ENCODE measurements around the gene ATP2C2. TPM values are rescaled to one million over a fixed set of nuclear protein-coding genes. Genes with fewer than 3 reads are reported as not detected.

Gene ATP2C2
- total and polyA plus RNA-seq, 7 experiments from 2014 or later = 0.20 TPM; not detected in 6

DNA sequence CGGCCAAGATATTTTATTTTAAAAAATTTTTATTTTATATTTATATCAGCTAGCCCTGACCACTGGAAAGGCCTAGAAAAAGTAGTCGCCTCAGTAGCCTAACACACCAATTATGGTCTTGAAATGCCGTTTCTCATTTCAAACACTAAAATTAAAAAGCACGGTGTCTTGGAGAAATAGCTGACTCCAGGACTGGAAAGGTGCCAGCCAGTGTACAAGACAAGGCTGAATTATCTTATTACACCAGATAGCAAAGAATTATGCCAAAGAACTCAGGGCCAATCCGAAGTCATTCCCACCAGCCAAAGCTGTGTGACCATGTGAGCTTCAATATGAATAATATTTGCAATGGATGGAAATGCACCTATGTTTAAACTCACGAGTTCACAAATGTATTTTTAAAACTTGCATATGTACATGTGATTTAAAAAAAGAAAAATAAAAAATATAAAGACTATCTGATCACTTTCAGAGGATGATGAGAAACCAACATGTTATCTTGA, 19.9 kb upstream of the ATP2C2 start:
- Mint-ChIP-seq H3K27ac (no peak overlapping the region), H3K27me3 (peaks cover 0 to 18% (median 8%) of the 10 kb centered on the region in 5 donors), H3K36me3 (no peaks in the 10 kb centered on the region), H3K9me3 (peaks cover 0 to 2% (median 0%) of the 10 kb centered on the region in 11 donors), H3K4me3 (no peak overlapping the region), H3K4me1 (peaks cover 0 to 3% (median 0%) of the 10 kb centered on the region in 7 donors)
- ChIA-PET POLR2A (no interaction called here), CTCF (no interaction called here)
- H3K36me3 ChIP-seq (ENCODE audit: control insufficient read depth in 2 of 3, insufficient read depth in 3 of 3, low read length in 3 of 3) = no peaks in the 10 kb centered on the region
- H3K4me1 ChIP-seq (ENCODE audit: control insufficient read depth in 2 of 2, insufficient read depth in 2 of 2, low read length in 2 of 2) = no peaks in the 10 kb centered on the region
- DNase-seq (no peak), ATAC-seq (no peak)
- no peak overlapping the region for H3K27ac ChIP-seq (ENCODE audit: low read depth, low read length)
- intact Hi-C loops (cut with micrococcal nuclease) = no loop called here
- no peaks in the 10 kb centered on the region for H3K9me3 ChIP-seq (ENCODE audit: control insufficient read depth in 2 of 3, low read length in 3 of 3)
- H3K4me3 ChIP-seq (ENCODE audit: low read length) = no peak overlapping the region
- no peaks in the 10 kb centered on the region for H3K27me3 ChIP-seq (ENCODE audit: control insufficient read depth in 2 of 2, insufficient read depth in 2 of 2, low read length in 2 of 2)

DNA sequence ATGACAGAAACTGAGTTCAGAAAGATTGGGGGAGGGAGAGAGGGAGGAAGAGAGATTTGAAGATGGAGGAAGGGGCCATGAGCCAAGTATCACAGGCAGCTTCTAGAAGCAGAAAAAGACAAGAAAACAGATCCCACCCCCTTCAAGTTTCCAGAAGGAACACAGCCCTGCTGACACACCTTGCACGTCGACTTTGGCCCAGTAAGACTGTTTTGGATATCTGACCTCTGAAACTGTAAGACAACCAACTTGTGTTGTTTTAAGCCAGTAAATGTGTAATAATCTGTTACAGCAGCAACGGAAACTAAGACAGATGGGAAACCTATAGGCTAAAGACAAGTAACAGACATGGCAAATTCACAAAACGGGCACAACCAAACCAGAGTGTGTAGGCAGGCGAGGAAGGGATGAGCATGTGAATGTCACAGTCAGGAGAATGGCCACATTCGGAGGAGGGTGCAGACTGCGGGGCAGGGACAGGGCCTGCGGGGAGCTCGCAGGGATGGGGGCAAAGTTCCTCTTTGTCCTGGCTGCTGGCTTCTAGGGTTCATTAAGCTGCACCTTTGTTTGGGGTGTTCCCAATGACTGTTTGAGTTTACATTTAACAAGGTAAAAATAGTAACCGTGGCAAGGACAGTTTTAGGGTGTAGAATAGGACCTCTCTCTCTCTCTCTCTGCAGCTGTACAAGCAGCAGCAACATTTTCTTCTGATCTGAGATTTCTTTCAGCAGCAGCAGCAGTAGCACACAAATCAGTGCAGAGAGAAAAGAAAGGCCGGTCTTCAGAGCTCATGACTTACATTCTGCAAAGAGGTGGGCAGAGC, 18.3 kb upstream of the ATP2C2 start:
- ChIA-PET POLR2A (no interaction called here), CTCF (no interaction called here)
- peaks cover 0 to 2% (median 0%) of the 10 kb centered on the region in 11 donors for H3K9me3 Mint-ChIP-seq
- Histone ChIP-seq H3K27ac (ENCODE audit: low read depth, low read length) (no peak overlapping the region), H3K27me3 (ENCODE audit: control insufficient read depth in 2 of 2, insufficient read depth in 2 of 2, low read length in 2 of 2) (no peaks in the 10 kb centered on the region), H3K9me3 (ENCODE audit: control insufficient read depth in 2 of 3, low read length in 3 of 3) (no peaks in the 10 kb centered on the region), H3K36me3 (ENCODE audit: control insufficient read depth in 2 of 3, insufficient read depth in 3 of 3, low read length in 3 of 3) (no peaks in the 10 kb centered on the region), H3K4me1 (ENCODE audit: control insufficient read depth in 2 of 2, insufficient read depth in 2 of 2, low read length in 2 of 2) (no peaks in the 10 kb centered on the region), H3K4me3 (ENCODE audit: low read length) (no peak overlapping the region)
- H3K27ac Mint-ChIP-seq = no peak overlapping the region
- H3K4me3 Mint-ChIP-seq = no peak overlapping the region
- no peaks in the 10 kb centered on the region for H3K36me3 Mint-ChIP-seq
- peaks cover 0 to 18% (median 8%) of the 10 kb centered on the region in 5 donors for H3K27me3 Mint-ChIP-seq
- intact Hi-C loops (cut with micrococcal nuclease) = no loop called here
- ATAC-seq (no peak), DNase-seq (no peak)
- peaks cover 0 to 3% (median 0%) of the 10 kb centered on the region in 7 donors for H3K4me1 Mint-ChIP-seq

DNA sequence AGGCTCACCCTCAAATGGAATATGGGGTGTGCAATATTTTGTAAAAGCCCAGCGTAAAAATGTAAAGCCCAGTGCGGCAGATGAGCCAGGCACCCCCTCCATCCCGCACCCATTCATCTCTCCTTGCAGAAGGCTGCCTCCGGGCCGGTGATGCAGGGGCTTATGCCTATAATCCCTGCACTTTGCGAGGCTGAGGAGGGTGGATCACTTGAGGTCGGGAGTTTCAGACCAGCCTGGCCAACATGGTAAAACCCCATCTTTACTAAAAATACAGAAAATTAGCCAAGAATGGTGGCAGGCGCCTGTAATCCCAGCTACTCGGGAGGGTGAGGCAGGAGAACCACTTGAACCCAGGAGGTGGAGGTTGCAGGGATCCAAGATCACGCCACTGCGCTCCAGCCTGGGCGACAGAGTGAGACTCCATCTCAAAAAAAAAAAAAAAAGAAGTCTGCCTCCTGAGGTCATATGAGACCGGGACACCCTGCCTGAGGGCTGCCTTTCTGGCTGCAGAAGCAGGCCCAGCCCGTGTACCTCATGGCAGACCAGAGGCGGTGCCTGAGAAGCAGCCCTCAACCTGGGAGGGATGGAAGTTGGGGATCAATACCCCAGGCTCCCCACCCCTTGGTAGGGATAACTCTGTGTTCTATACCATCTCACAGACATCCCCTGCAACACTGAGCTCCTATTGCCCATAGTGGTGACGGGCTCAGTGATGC, 17.5 kb upstream of the ATP2C2 start:
- ATAC-seq (no peak), DNase-seq (no peak)
- H3K27me3 ChIP-seq (ENCODE audit: control insufficient read depth in 2 of 2, insufficient read depth in 2 of 2, low read length in 2 of 2) = no peaks in the 10 kb centered on the region
- no peaks in the 10 kb centered on the region for H3K9me3 ChIP-seq (ENCODE audit: control insufficient read depth in 2 of 3, low read length in 3 of 3)
- Mint-ChIP-seq H3K27me3 (peaks cover 0 to 18% (median 8%) of the 10 kb centered on the region in 5 donors), H3K9me3 (peaks cover 0 to 2% (median 0%) of the 10 kb centered on the region in 11 donors), H3K4me3 (no peak overlapping the region), H3K27ac (no peak overlapping the region), H3K36me3 (no peaks in the 10 kb centered on the region), H3K4me1 (peaks cover 0 to 3% (median 0%) of the 10 kb centered on the region in 7 donors)
- H3K27ac ChIP-seq (ENCODE audit: low read depth, low read length) = no peak overlapping the region
- ChIA-PET POLR2A (no interaction called here), CTCF (no interaction called here)
- H3K4me1 ChIP-seq (ENCODE audit: control insufficient read depth in 2 of 2, insufficient read depth in 2 of 2, low read length in 2 of 2) = no peaks in the 10 kb centered on the region
- no peak overlapping the region for H3K4me3 ChIP-seq (ENCODE audit: low read length)
- no peaks in the 10 kb centered on the region for H3K36me3 ChIP-seq (ENCODE audit: control insufficient read depth in 2 of 3, insufficient read depth in 3 of 3, low read length in 3 of 3)
- intact Hi-C loops (cut with micrococcal nuclease) = no loop called here

DNA sequence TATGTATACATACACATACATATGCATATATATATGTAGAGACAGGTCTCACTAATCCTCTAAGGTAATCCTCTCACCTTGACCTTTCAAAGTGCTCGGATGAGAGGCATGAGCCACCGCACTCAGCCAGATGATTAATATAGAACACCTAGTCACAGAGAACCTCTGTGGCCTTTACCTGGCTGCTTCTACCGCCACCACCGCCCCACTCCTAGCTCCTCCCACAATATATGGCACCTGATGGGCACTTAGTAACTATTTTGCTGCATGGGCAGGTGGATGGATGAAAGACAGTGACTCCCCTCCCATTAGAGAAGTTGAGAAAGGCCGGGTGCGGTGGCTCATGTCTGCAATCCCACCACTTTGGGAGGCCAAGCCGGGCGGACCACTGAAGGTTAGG, 16.7 kb upstream of the ATP2C2 start:
- CTCF ChIA-PET = no interaction called here
- Mint-ChIP-seq H3K4me3 (no peak overlapping the region), H3K9me3 (peaks cover 0 to 2% (median 0%) of the 10 kb centered on the region in 11 donors), H3K27me3 (peaks cover 0 to 16% (median 8%) of the 10 kb centered on the region in 5 donors), H3K4me1 (peaks cover 0 to 3% (median 0%) of the 10 kb centered on the region in 7 donors), H3K36me3 (no peaks in the 10 kb centered on the region), H3K27ac (no peak overlapping the region)
- DNase-seq (no peak), ATAC-seq (no peak)
- no peak overlapping the region for H3K27ac ChIP-seq (ENCODE audit: low read depth, low read length)
- POLR2A ChIA-PET = no interaction called here
- no peaks in the 10 kb centered on the region for H3K36me3 ChIP-seq (ENCODE audit: control insufficient read depth in 2 of 3, insufficient read depth in 3 of 3, low read length in 3 of 3)
- intact Hi-C loops (cut with micrococcal nuclease) = no loop called here
- H3K27me3 ChIP-seq (ENCODE audit: control insufficient read depth in 2 of 2, insufficient read depth in 2 of 2, low read length in 2 of 2) = no peaks in the 10 kb centered on the region
- H3K4me3 ChIP-seq (ENCODE audit: low read length) = no peak overlapping the region
- no peaks in the 10 kb centered on the region for H3K9me3 ChIP-seq (ENCODE audit: control insufficient read depth in 2 of 3, low read length in 3 of 3)
- H3K4me1 ChIP-seq (ENCODE audit: control insufficient read depth in 2 of 2, insufficient read depth in 2 of 2, low read length in 2 of 2) = no peaks in the 10 kb centered on the region

DNA sequence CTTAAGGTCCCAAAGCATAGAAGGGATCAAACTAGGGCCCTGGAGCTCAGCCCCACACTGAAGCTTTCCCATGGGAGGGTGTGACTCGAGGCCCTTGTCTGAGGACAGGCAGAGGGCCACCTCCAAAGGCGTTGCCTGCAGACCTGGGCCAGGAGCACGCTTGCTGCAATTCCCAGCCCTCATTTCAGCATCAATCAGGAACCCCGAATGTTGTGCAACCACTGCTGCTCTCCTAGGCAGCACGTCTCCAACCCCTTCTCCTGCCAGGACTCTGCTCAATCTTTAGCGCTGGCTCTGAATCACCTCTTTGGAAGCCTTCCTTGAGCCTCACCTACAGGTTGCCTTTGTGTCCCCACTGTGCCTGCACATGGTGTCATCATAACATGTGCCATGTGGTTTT, 14.0 kb upstream of the ATP2C2 start:
- no peak for DNase-seq
- H3K27me3 ChIP-seq (ENCODE audit: control insufficient read depth in 2 of 2, insufficient read depth in 2 of 2, low read length in 2 of 2) = no peaks in the 10 kb centered on the region
- H3K27ac Mint-ChIP-seq = no peak overlapping the region
- no peaks in the 10 kb centered on the region for H3K36me3 ChIP-seq (ENCODE audit: control insufficient read depth in 2 of 3, insufficient read depth in 3 of 3, low read length in 3 of 3)
- no peak overlapping the region for H3K4me3 ChIP-seq (ENCODE audit: low read length)
- ATAC-seq = no peak
- ChIA-PET CTCF (no interaction called here), POLR2A (no interaction called here)
- H3K4me1 ChIP-seq (ENCODE audit: control insufficient read depth in 2 of 2, insufficient read depth in 2 of 2, low read length in 2 of 2) = no peaks in the 10 kb centered on the region
- intact Hi-C loops (cut with micrococcal nuclease) = no loop called here
- H3K27ac ChIP-seq (ENCODE audit: low read depth, low read length) = no peak overlapping the region
- no peak overlapping the region for H3K4me3 Mint-ChIP-seq
- H3K36me3 Mint-ChIP-seq = no peaks in the 10 kb centered on the region
- H3K4me1 Mint-ChIP-seq = peaks cover 5 to 17% (median 7%) of the 10 kb centered on the region in 7 donors
- no peaks in the 10 kb centered on the region for H3K9me3 ChIP-seq (ENCODE audit: control insufficient read depth in 2 of 3, low read length in 3 of 3)
- H3K27me3 Mint-ChIP-seq = peaks cover 0 to 10% (median 8%) of the 10 kb centered on the region in 5 donors
- H3K9me3 Mint-ChIP-seq = peaks cover 0 to 2% (median 0%) of the 10 kb centered on the region in 11 donors

DNA sequence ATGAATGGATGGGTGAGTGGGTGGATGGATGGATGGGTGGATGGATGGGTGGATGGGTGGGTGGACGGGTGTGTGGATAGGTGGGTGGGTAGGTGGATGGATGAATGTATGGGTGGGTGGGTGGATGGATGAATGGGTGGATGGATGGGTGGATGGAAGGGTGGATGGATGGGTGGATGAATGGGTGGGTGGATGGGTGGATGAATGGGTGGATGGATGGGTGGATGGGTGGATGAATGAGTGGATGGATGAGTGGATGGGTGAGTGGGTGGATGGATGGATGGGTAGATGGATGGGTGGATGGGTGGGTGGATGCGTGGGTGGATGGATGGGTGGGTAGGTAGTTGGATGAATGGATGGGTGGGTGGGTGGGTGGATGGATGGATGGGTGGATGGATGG, 13.2 kb upstream of the ATP2C2 start:
- Histone ChIP-seq H3K4me1 (ENCODE audit: control insufficient read depth in 2 of 2, insufficient read depth in 2 of 2, low read length in 2 of 2) (peaks cover 0 to 2% of the 10 kb centered on the region in 2 donors), H3K36me3 (ENCODE audit: control insufficient read depth in 2 of 3, insufficient read depth in 3 of 3, low read length in 3 of 3) (no peaks in the 10 kb centered on the region), H3K9me3 (ENCODE audit: control insufficient read depth in 2 of 3, low read length in 3 of 3) (no peaks in the 10 kb centered on the region), H3K27ac (ENCODE audit: low read depth, low read length) (no peak overlapping the region), H3K27me3 (ENCODE audit: control insufficient read depth in 2 of 2, insufficient read depth in 2 of 2, low read length in 2 of 2) (no peaks in the 10 kb centered on the region), H3K4me3 (ENCODE audit: low read length) (no peak overlapping the region)
- CTCF ChIA-PET = no interaction called here
- POLR2A ChIA-PET = no interaction called here
- peaks cover 0 to 2% (median 0%) of the 10 kb centered on the region in 11 donors for H3K9me3 Mint-ChIP-seq
- DNase-seq (no peak), ATAC-seq (no peak)
- H3K27ac Mint-ChIP-seq = no peak overlapping the region
- intact Hi-C loops (cut with micrococcal nuclease) = no loop called here
- H3K4me3 Mint-ChIP-seq = no peak overlapping the region
- peaks cover 0 to under 1% (median 0%) of the 10 kb centered on the region in 5 donors for H3K36me3 Mint-ChIP-seq
- H3K4me1 Mint-ChIP-seq = peaks cover 11 to 26% (median 15%) of the 10 kb centered on the region in 7 donors
- peaks cover 0 to 6% (median 4%) of the 10 kb centered on the region in 5 donors for H3K27me3 Mint-ChIP-seq

Data from naive thymus-derived CD4-positive, alpha-beta T cell (primary cell).